GM19328 (cell line): ENCODE results near the gene IQSEC3.
"Not testable (repeated sequence)": the region's sequence is repeated elsewhere in the genome, so short reads cannot be mapped to it uniquely, and the experiment has no call there.

ENCODE experiments used
- ATAC-seq: cut with Tn5 transposase; IDR thresholded peaks from one replicate; pipeline ENCODE4 v1.9.1; 2021; ENCODE audit warnings: mild to moderate bottlenecking, moderate library complexity; ENCODE audit not compliant: unreplicated experiment

The IQSEC3 gene

DNA sequence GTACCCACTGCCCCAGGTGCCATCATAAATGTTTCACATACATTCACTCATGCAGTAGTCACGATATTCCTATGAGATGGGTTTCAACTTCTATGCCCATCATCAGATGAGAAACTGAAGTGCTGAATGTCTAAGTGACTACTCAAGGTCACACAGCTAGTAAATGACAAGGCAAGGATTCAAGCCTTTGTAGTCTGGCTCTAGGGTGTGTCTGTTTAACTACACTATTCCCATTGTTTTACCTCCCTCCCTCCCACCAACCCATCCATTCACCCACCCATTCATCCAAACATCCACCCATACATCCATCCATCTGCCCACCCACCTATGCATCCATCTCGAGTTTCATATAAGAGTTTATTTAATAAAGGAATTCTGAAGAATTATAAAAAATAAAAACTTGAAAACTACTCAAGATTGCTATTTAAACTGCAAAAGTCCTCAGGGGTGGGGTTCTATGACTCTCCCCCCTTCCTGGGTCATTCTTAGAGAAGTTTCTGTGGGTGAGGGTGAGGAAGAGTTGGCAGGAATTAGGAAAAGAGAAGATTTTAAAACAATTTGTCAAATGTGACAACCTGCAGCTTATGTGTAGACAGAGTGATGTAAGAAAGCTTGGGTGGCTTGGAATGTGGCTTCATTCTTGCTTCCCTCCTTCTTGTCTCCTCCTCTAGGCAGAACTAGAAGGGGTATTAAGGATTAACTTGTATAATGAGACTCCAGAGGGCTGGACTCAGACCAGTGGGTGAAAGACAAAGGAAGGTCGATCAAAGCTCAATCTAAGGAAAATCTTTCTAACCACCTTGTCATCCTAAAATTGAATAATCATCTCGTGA lies 13.4 kb upstream of the IQSEC3 start:
- not testable (repeated sequence) for ATAC-seq

GRCh38 chr12:53735-54730 lies 12.5 kb upstream of the IQSEC3 start:
- no peak for ATAC-seq

DNA sequence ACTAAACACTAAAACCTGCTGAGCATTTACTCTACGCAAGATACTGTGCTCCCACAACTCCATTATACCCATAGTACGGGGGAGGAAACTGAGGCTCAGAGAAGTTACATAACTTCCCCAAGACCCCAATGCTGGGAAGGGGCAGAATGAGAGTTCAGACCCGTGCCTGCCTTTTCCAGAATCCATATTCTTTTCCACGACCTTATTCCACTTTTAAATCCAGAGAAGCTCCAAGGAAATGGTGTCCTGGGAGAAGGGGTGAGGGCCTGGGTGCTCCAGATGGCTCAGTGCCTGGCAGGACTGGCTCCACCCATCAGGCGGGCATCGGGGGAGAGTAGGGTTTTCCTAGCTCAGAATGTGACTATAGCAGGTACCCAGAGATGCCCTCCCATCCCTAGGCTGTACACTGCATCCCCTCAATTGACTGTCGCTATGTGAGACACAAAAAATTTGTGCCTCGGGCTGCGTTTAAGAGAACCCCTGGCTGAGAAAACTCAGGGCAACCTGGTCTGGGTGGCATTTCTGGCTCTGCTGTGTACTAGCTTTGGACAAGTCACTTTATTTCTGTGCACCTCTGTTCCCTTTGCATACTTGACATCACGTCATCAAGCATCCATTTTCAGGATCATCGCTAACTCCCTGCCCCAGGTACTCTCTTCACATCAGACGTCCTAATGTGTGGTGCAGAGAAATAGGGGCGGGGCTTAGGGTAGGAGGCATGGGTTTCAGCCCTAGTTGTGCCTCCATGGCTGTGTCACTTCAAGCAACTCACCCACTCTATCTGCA lies 11.6 kb upstream of the IQSEC3 start:
- ATAC-seq: no peak

- no peak for ATAC-seq
Observed at GRCh38 chr12:56683-57346, 9.8 kb upstream of the IQSEC3 start.

- ATAC-seq: no peak
Observed at GRCh38 chr12:57539-57938, 9.0 kb upstream of the IQSEC3 start.

DNA sequence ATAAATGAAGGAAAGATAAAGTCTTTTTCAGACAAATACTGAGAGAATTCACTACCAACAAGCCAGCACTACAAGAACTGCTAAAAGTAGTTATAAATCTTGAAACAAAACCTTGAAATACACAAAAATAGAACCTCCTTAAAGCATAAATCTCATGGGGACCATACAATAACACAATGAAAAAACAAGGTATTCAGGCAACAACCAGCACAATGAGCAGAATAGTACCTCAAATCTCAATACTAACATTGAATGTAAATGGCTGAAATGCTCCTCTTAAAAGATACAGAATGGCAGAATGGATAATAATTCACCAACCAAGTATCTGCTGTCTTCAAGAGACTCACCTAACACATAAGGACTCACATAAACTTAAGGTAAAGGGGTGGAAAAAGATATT lies 7.7 kb upstream of the IQSEC3 start:
- ATAC-seq: no peak

- ATAC-seq: not testable (repeated sequence)
Observed at GRCh38 chr12:61845-62244, 4.7 kb upstream of the IQSEC3 start.

DNA sequence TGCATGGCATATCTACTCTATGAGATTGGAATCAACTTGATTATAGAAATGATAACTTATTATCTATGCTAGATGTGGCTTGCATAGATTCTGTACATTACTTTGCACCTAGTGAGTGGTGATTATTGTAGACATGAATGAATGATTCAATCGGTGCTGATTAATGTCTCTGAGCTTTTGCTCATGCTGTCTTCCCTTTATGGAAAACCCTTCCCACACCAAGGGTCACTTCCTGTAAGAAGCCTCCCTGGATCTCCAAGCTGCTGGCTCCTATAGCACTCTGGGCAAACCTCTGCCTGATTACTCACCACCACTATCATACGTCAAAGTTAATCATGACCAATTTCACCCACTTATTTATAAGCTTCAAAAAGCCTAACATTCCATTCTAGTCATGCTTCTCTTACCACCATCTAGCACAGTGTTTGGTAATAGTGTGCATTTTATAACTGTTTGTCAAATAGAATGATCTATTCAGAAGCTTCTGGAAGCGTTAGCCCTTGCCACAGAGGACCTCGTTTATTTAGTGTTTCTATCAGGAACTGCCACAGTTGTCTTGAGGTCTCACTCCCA lies 990 bp upstream of the IQSEC3 start:
- ATAC-seq: not testable (repeated sequence)

DNA sequence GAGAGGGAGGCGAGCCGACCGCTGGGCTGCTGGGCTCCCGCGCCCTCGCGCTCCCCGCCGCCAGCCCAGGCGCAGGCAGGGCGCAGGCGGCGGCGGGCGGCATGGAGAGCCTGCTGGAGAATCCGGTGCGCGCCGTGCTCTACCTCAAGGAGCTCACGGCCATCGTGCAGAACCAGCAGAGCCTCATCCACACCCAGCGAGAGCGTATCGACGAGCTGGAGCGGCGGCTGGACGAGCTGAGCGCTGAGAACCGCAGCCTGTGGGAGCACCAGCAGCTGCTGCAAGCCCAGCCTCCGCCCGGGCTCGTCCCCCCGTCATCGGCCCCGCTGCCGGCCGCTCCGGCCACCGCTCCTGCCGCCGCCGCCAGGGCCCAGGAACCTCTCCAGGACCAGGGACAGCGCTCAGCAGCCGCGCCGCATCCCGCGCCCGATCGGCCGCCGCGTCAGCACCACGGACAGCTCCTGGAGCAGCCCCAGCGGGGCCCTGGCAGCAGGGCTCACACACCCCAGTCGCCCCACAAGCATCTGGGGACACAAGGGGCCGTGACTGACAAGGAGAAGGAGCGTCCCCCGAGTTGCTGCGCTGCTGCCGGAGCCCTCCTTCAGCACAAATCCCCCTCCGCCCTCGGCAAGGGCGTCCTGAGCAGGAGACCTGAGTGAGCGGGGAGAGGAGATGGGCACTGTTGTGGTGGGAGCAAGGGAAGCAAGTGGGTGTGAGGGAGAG lies 376 bp downstream of the IQSEC3 start:
- not testable (repeated sequence) for ATAC-seq

GRCh38 chr12:69677-70076 lies 3.1 kb downstream of the IQSEC3 start:
- not testable (repeated sequence) for ATAC-seq

DNA sequence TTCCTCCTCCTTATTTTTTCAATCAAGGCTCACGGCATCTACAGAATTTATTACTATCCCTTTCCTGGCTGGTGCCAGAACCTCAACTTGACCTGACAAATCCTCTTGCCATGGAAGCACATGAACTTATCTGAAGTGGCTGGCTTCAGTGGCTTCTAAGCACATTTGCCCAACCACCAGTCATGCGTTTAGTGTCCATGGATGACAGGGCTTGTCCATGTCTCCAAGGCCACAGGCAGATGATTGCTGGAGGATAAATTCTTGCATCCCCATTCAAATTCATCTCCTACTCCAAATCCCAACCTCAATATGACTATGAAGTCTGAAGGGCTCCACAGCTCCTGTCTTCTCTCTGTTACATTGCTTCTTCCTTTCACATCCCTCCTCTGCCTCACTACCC lies 4.0 kb downstream of the IQSEC3 start:
- not testable (repeated sequence) for ATAC-seq

DNA sequence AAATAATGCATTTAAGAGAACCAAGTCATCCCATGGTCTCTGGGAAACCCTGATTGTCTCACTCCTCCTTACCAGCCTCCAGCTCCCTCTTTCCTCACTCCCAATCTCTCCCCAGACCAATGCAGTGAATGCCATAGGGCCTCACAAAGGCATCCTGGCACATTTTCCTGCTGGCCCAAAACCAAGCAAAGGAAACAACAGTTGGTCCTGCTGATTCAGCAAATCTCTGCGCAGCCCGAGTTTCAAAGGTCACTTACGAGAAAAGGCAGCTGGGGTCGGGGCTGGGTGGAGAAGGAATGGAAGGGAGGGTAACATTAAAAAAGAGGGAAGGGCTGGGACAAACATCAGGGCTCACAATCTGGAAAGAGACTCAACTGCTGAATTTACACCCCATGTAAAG lies 5.5 kb downstream of the IQSEC3 start:
- not testable (repeated sequence) for ATAC-seq

DNA sequence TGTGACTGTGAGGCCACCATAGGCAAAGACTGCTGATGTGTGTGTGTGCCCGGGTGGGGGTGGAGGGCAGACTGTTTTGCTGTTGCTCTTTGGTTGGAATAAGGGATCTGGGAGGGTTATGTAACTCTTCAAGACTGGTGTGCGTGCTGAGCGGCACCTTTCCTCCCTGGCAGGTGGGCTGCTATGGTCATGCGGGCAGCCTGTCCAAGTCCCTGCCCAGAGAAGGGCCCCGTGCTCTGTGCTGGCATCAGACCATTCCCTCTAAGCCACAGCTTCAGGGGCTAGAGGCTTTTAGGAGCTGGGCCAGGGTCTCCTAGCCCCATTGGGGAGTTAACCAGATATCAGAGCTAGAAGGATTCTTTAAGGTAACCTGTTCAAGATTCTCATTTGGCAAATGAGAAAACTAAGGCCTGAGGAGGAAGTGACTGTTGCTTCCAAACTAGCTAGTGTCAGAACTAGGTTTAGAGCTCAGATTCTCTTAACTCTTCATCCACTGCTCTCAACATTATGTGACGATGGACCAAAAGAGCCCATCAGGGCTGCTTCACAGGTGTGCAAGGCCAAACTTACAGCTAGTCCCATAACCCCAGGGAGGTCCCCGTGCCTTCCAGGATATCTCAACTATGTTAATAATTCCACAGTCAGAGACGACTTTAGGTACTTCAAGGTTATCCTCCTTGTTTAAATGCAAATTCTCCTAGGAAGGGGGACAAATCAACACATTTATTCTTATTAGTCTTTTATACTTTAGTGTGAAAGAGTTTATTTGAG lies 8.0 kb downstream of the IQSEC3 start:
- not testable (repeated sequence) for ATAC-seq

DNA sequence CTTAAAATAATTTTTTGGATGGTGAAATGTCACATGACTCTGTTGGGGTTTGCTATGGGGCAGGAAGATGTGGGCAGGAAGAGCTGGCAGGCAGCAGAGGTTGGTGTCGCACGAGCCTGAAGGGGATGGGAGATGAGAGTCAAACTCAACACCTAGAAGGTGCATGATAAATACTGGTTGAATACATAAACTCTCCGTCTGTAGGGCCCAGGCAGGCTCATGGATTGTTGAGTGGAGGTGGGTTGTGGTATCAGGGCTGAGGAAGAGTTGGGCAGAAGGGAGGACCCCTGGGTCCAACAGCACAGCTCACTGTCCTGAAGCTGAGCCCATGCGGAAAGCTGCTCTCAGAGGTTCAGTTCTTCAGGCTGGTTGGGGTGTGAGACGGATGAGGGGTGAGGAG lies 9.0 kb downstream of the IQSEC3 start:
- ATAC-seq: not testable (repeated sequence)

DNA sequence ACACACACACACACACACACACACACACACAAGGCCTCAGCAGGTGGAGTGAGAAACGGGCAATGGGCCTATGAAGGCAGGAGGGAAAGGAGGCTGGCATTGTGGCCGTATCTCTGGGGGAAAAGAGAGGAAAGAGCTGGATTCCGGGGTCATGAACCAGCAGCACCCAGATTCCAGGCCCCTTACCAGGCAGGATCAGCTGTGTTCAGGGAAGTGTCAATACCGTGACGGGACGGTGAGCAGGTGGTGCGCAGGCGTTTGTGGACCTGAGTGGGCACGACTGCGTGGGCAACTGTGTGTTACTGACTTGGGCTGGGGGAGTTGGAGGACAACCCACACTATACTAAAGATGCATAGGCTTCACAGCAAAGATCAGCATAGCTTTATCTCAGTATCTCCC lies 9.5 kb downstream of the IQSEC3 start:
- not testable (repeated sequence) for ATAC-seq

DNA sequence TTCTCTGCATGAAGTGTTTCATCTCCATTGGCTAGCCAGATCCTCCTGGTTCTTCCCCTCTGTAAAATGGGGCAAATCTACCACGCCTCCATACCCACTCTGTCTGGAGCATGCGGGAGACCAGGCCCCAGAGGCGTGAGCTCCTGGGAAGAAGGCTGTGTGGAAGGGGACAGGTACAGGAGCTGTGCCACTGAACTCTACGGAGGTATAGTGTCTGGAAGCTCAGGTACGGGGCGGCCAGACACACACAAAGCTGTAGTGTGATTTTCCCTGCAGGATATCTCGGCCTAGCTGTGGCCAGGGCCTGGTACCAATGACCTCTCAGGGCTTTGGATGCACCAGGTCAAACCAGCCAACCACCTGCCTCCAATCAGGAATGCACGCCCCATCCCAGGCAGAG lies 10.0 kb downstream of the IQSEC3 start:
- not testable (repeated sequence) for ATAC-seq

GRCh38 chr12:77101-77719 lies 10.6 kb downstream of the IQSEC3 start:
- ATAC-seq: not testable (repeated sequence)

- not testable (repeated sequence) for ATAC-seq
Observed at GRCh38 chr12:77769-78383, 11.3 kb downstream of the IQSEC3 start.
